WTC11 (cell line): Measurements from ENCODE around the gene SHCBP1. TPM values are rescaled to one million over a fixed set of nuclear protein-coding genes. Genes with fewer than 3 reads are reported as not detected.

ENCODE experiments used
- ATAC-seq: fragments of 200-7000 bp; cut with Tn5 transposase; 2 replicates; pipeline ENCODE4 v1.10.0; 2021; ENCODE audit warnings: mild to moderate bottlenecking, moderate library complexity
- CTCF ChIA-PET: fragments of 300-600 bp; sonication (Branson Sonifier 250); formaldehyde crosslinking; loops from one replicate; lab custom pipeline; 2021; ENCODE audit warnings: antibody characterized with exemption; lab: Charles Lee
- POLR2A ChIA-PET: fragments of 350-600 bp; sonication (Branson Sonifier 250); formaldehyde crosslinking; loops from one replicate; lab custom pipeline; 2021; ENCODE audit warnings: antibody characterized with exemption; lab: Charles Lee
- DNase-seq: peaks from one replicate; pipeline ENCODE4 v3.0.0; 2021; ENCODE audit warnings: low spot score
- H3K27ac Mint-ChIP-seq: 2 replicates; pipeline ENCODE4 v1.8.0; 2021; ENCODE audit warnings: mixed read lengths
- H3K27me3 Mint-ChIP-seq: 2 replicates; pipeline ENCODE4 v1.8.0; 2021; ENCODE audit warnings: low read depth, mild to moderate bottlenecking, moderate library complexity, mixed read lengths
- H3K36me3 Mint-ChIP-seq: 2 replicates; pipeline ENCODE4 v1.8.0; 2021; ENCODE audit warnings: mixed read lengths
- H3K4me1 Mint-ChIP-seq: 2 replicates; pipeline ENCODE4 v1.8.0; 2022; ENCODE audit warnings: mixed read lengths
- H3K4me3 Mint-ChIP-seq: 2 replicates; pipeline ENCODE4 v1.8.0; 2021; ENCODE audit warnings: mild to moderate bottlenecking, moderate library complexity, mixed read lengths
- H3K9me3 Mint-ChIP-seq: 2 replicates; pipeline ENCODE4 v1.8.0; 2021; ENCODE audit warnings: mixed read lengths
- AR ChIP-seq: fragments of 250-450 bp; sonication (Bioruptor Pico); IDR thresholded peaks from 2 replicates; pipeline ENCODE4 v1.9.0; 2021; ENCODE audit warnings: mild to moderate bottlenecking
- ARID4B ChIP-seq: sonication (generic); formaldehyde crosslinking; IDR thresholded peaks from 2 replicates; pipeline ENCODE4 v1.8.0; 2023; ENCODE audit warnings: missing genetic modification reagents, mild to moderate bottlenecking, borderline replicate concordance
- ATF3 ChIP-seq: sonication (generic); formaldehyde crosslinking; conservative IDR thresholded peaks from 2 replicates; pipeline ENCODE4 v1.8.1; 2022; ENCODE audit warnings: mild to moderate bottlenecking, missing genetic modification reagents
- CBFB ChIP-seq: sonication (generic); formaldehyde crosslinking; IDR thresholded peaks from 2 replicates; pipeline ENCODE4 v1.8.1; 2022; ENCODE audit warnings: mild to moderate bottlenecking, low read depth, missing genetic modification reagents
- CDX4 ChIP-seq: fragments of 250-450 bp; sonication (Bioruptor Pico); IDR thresholded peaks from 2 replicates; pipeline ENCODE4 v1.9.0; 2021; ENCODE audit warnings: moderate library complexity, mild to moderate bottlenecking, inconsistent platforms, borderline replicate concordance
- ETV6 ChIP-seq: sonication (generic); formaldehyde crosslinking; IDR thresholded peaks from 2 replicates; pipeline ENCODE4 v1.8.1; 2022; ENCODE audit warnings: mild to moderate bottlenecking, missing genetic modification reagents
- FOXP1 ChIP-seq: sonication (generic); formaldehyde crosslinking; IDR thresholded peaks from 2 replicates; pipeline ENCODE4 v1.8.0; 2022; ENCODE audit warnings: missing genetic modification reagents, mild to moderate bottlenecking, moderate library complexity, borderline replicate concordance
- GABPB1 ChIP-seq: sonication (generic); formaldehyde crosslinking; IDR thresholded peaks from 2 replicates; pipeline ENCODE4 v1.8.1; 2023; ENCODE audit warnings: mild to moderate bottlenecking, missing genetic modification reagents
- HMGXB4 ChIP-seq: sonication (generic); formaldehyde crosslinking; IDR thresholded peaks from 2 replicates; pipeline ENCODE4 v1.8.1; 2023; ENCODE audit warnings: mild to moderate bottlenecking, moderate library complexity, missing genetic modification reagents
- OVOL2 ChIP-seq: fragments of 250-450 bp; sonication (Bioruptor Pico); IDR thresholded peaks from 2 replicates; pipeline ENCODE4 v1.9.0; 2021; ENCODE audit warnings: mild to moderate bottlenecking, borderline replicate concordance
- ZBTB21 ChIP-seq: sonication (generic); formaldehyde crosslinking; IDR thresholded peaks from 2 replicates; pipeline ENCODE4 v1.8.1; 2023; ENCODE audit warnings: mild to moderate bottlenecking, missing genetic modification reagents, borderline replicate concordance
- ZNF219 ChIP-seq: sonication (generic); formaldehyde crosslinking; IDR thresholded peaks from 2 replicates; pipeline ENCODE4 v1.8.0; 2023; ENCODE audit warnings: missing genetic modification reagents, mild to moderate bottlenecking, borderline replicate concordance
- total RNA-seq: library from RNA; stranded (reverse); gene quantifications from 3 replicates; pipeline ENCODE4 v1.2.3, GENCODE V29; 2021

SHCBP1 gene
- total RNA-seq, 1 experiment from 2014 or later, result 20.2 TPM

- 0 out of 2 replicates have a peak overlapping the region, but pooled peaks have one; percentile 38 for H3K27ac Mint-ChIP-seq
These were observed 926 bp upstream of the SHCBP1 start for GRCh38 chr16:46621934-46622676.

More at GRCh38 chr16:46621934-46622676, 926 bp upstream of the SHCBP1 start:
- no peak for TF ChIP-seq OVOL2 (CRISPR knock-in tag)
- no peak for TF ChIP-seq AR
- TF ChIP-seq GABPB1 (CRISPR knock-in tag), result no peak
- no peak for TF ChIP-seq HMGXB4 (CRISPR knock-in tag)
- no peak for TF ChIP-seq ATF3 (CRISPR knock-in tag)
- no peak for TF ChIP-seq ZBTB21
- no peak for TF ChIP-seq CDX4
- no peak for TF ChIP-seq ARID4B (CRISPR knock-in tag)
- TF ChIP-seq ZNF219, result no peak
- TF ChIP-seq CBFB (CRISPR knock-in tag), result no peak
- no peak for TF ChIP-seq ETV6 (CRISPR knock-in tag)
- no peak for TF ChIP-seq FOXP1 (CRISPR knock-in tag)
- TF ChIP-seq, all 79 proteins: peak for 0
- no peak for DNase-seq
- Mint-ChIP-seq H3K4me1 (peaks cover 20% of the 10 kb centered on the region), H3K4me3 (peak overlapping the region; percentile 94), H3K9me3 (no peaks in the 10 kb centered on the region), H3K36me3 (peaks cover 18% of the 10 kb centered on the region), H3K27me3 (no peaks in the 10 kb centered on the region)
- no peak for ATAC-seq
- ChIA-PET POLR2A (interaction anchor here (0.6 to 2.1 kb wide), 3 partner anchors 9 to 39 kb away, joined by 3 to 8 read pairs (median 3); no protein-coding TSS in a partner anchor), CTCF (interaction anchor here (0.8 to 2.5 kb wide), 3 partner anchors 10 to 179 kb away, joined by 3 to 7 read pairs (median 3); no protein-coding TSS in a partner anchor)
